ENCODE results near the gene TNN. TPM values are rescaled to one million over a fixed set of nuclear protein-coding genes. Genes with fewer than 3 reads are reported as not detected.
"Not testable (repeated sequence)": the region's sequence is repeated elsewhere in the genome, so short reads cannot be mapped to it uniquely, and the experiment has no call there.

The TNN gene
- polyA plus RNA-seq, 6 donors from 2014 or later, result 0.06 TPM; not detected in 5

- no peaks in the 10 kb centered on the region for H3K9me3 Mint-ChIP-seq
- ATAC-seq (ENCODE audit: low read depth in 2 of 2) (no peak), DNase-seq (no peak)
- no peak overlapping the region for H3K27ac Mint-ChIP-seq
- no peak overlapping the region for H3K4me3 Mint-ChIP-seq
- no peaks in the 10 kb centered on the region for H3K4me1 Mint-ChIP-seq
- H3K27me3 Mint-ChIP-seq, result peaks cover 0 to 10% (median 7%) of the 10 kb centered on the region in 3 donors
- no peaks in the 10 kb centered on the region for H3K36me3 Mint-ChIP-seq
Measured at GRCh38 chr1:175097361-175097760, 29.7 kb downstream of the TNN start.

GRCh38 chr1:175099916-175100315 is 32.3 kb downstream of the TNN start:
- Mint-ChIP-seq H3K4me1 (no peaks in the 10 kb centered on the region), H3K9me3 (peaks cover 0 to 2% (median 0%) of the 10 kb centered on the region in 7 donors), H3K27ac (peak overlapping the region in 1 of 6 donors; percentile 31), H3K4me3 (no peak overlapping the region), H3K36me3 (no peaks in the 10 kb centered on the region), H3K27me3 (peaks cover 0 to 7% (median 6%) of the 10 kb centered on the region in 3 donors)
- ATAC-seq (ENCODE audit: low read depth in 2 of 2), result no peak
- no peak for DNase-seq

GRCh38 chr1:175102166-175102565 is 34.5 kb downstream of the TNN start:
- not testable (repeated sequence) for H3K36me3 Mint-ChIP-seq; H3K27me3 Mint-ChIP-seq; H3K27ac Mint-ChIP-seq; ATAC-seq (ENCODE audit: low read depth in 2 of 2); DNase-seq; H3K9me3 Mint-ChIP-seq; H3K4me1 Mint-ChIP-seq; H3K4me3 Mint-ChIP-seq

GRCh38 chr1:175106536-175106935 is 38.9 kb downstream of the TNN start:
- H3K36me3 Mint-ChIP-seq; H3K4me1 Mint-ChIP-seq; DNase-seq; H3K4me3 Mint-ChIP-seq; H3K27me3 Mint-ChIP-seq; H3K27ac Mint-ChIP-seq; ATAC-seq (ENCODE audit: low read depth in 2 of 2): not testable (repeated sequence)
- H3K9me3 Mint-ChIP-seq, result peaks cover 0 to 11% (median 5%) of the 10 kb centered on the region in 7 donors

- DNase-seq; H3K4me3 Mint-ChIP-seq; ATAC-seq (ENCODE audit: low read depth in 2 of 2); H3K27ac Mint-ChIP-seq; H3K4me1 Mint-ChIP-seq; H3K27me3 Mint-ChIP-seq: not testable (repeated sequence)
- Mint-ChIP-seq H3K36me3 (peaks cover 5 to 15% of the 10 kb centered on the region in 2 donors), H3K9me3 (peaks cover 6 to 28% (median 17%) of the 10 kb centered on the region in 7 donors)
Measured at GRCh38 chr1:175108331-175108820, 40.7 kb downstream of the TNN start.

GRCh38 chr1:175114996-175115395 is 47.4 kb downstream of the TNN start:
- Mint-ChIP-seq H3K36me3 (peaks cover 5 to 22% of the 10 kb centered on the region in 2 donors), H3K4me1 (no peaks in the 10 kb centered on the region), H3K27ac (no peak overlapping the region), H3K4me3 (no peak overlapping the region), H3K27me3 (peaks cover 12 to 47% (median 34%) of the 10 kb centered on the region in 3 donors), H3K9me3 (peaks cover 13 to 32% (median 22%) of the 10 kb centered on the region in 7 donors)
- ATAC-seq (ENCODE audit: low read depth in 2 of 2), result no peak
- no peak for DNase-seq

GRCh38 chr1:175116210-175116798 is 48.7 kb downstream of the TNN start:
- no peaks in the 10 kb centered on the region for H3K4me1 Mint-ChIP-seq
- DNase-seq, result no peak
- H3K27me3 Mint-ChIP-seq, result peaks cover 15 to 52% (median 34%) of the 10 kb centered on the region in 3 donors
- peaks cover 0 to 22% of the 10 kb centered on the region in 2 donors for H3K36me3 Mint-ChIP-seq
- peaks cover 13 to 31% (median 22%) of the 10 kb centered on the region in 7 donors for H3K9me3 Mint-ChIP-seq
- no peak overlapping the region for H3K27ac Mint-ChIP-seq
- H3K4me3 Mint-ChIP-seq, result no peak overlapping the region
- no peak for ATAC-seq (ENCODE audit: low read depth in 2 of 2)

- DNase-seq (no peak), ATAC-seq (ENCODE audit: low read depth in 2 of 2) (no peak)
- Mint-ChIP-seq H3K36me3 (peaks cover 0 to 22% of the 10 kb centered on the region in 2 donors), H3K4me1 (no peaks in the 10 kb centered on the region), H3K4me3 (no peak overlapping the region), H3K27ac (no peak overlapping the region), H3K27me3 (peaks cover 13 to 58% (median 34%) of the 10 kb centered on the region in 3 donors), H3K9me3 (peaks cover 13 to 26% (median 18%) of the 10 kb centered on the region in 7 donors)
Measured at GRCh38 chr1:175116903-175117302, 49.3 kb downstream of the TNN start.

GRCh38 chr1:175118375-175119367 is 51.0 kb downstream of the TNN start:
- Mint-ChIP-seq H3K4me3 (no peak overlapping the region), H3K4me1 (no peaks in the 10 kb centered on the region), H3K9me3 (peaks cover 4 to 10% (median 8%) of the 10 kb centered on the region in 7 donors), H3K27me3 (peaks cover 10 to 50% (median 24%) of the 10 kb centered on the region in 3 donors), H3K27ac (no peak overlapping the region), H3K36me3 (peaks cover 0 to 11% of the 10 kb centered on the region in 2 donors)
- ATAC-seq (ENCODE audit: low read depth in 2 of 2) (no peak), DNase-seq (no peak)

GRCh38 chr1:175120511-175120910 is 52.9 kb downstream of the TNN start:
- Mint-ChIP-seq H3K36me3 (no peaks in the 10 kb centered on the region), H3K4me1 (peaks cover 0 to 2% (median 0%) of the 10 kb centered on the region in 3 donors), H3K27ac (no peak overlapping the region), H3K9me3 (no peaks in the 10 kb centered on the region), H3K27me3 (peaks cover 6 to 32% (median 7%) of the 10 kb centered on the region in 3 donors), H3K4me3 (no peak overlapping the region)
- DNase-seq (no peak), ATAC-seq (ENCODE audit: low read depth in 2 of 2) (no peak)

- Mint-ChIP-seq H3K9me3 (no peaks in the 10 kb centered on the region), H3K27ac (peak overlapping the region in 2 of 6 donors; percentile 2 to 37), H3K4me1 (peaks cover 0 to 2% (median 0%) of the 10 kb centered on the region in 3 donors), H3K36me3 (no peaks in the 10 kb centered on the region), H3K27me3 (peaks cover 0 to 12% (median 6%) of the 10 kb centered on the region in 3 donors), H3K4me3 (no peak overlapping the region)
- ATAC-seq (ENCODE audit: low read depth in 2 of 2), result no peak
- DNase-seq, result no peak
Measured at GRCh38 chr1:175124861-175125260, 57.2 kb downstream of the TNN start.

GRCh38 chr1:175126347-175126746 is 58.7 kb downstream of the TNN start:
- DNase-seq (no peak), ATAC-seq (ENCODE audit: low read depth in 2 of 2) (no peak)
- peaks cover 0 to 2% (median 0%) of the 10 kb centered on the region in 3 donors for H3K4me1 Mint-ChIP-seq
- H3K36me3 Mint-ChIP-seq, result no peaks in the 10 kb centered on the region
- H3K4me3 Mint-ChIP-seq, result no peak overlapping the region
- H3K9me3 Mint-ChIP-seq, result no peaks in the 10 kb centered on the region
- peaks cover 0 to 6% (median 2%) of the 10 kb centered on the region in 3 donors for H3K27me3 Mint-ChIP-seq
- no peak overlapping the region for H3K27ac Mint-ChIP-seq

GRCh38 chr1:175127565-175127964 is 59.9 kb downstream of the TNN start:
- H3K4me3 Mint-ChIP-seq, result no peak overlapping the region
- H3K4me1 Mint-ChIP-seq, result peaks cover 0 to 2% (median 0%) of the 10 kb centered on the region in 3 donors
- H3K36me3 Mint-ChIP-seq, result no peaks in the 10 kb centered on the region
- no peaks in the 10 kb centered on the region for H3K9me3 Mint-ChIP-seq
- DNase-seq (no peak), ATAC-seq (ENCODE audit: low read depth in 2 of 2) (no peak)
- H3K27me3 Mint-ChIP-seq, result no peaks in the 10 kb centered on the region
- no peak overlapping the region for H3K27ac Mint-ChIP-seq

Measured in naive B cell (primary cell).